Lower leg skin (tissue), 3 donors: ENCODE data around the gene OR52K1.

Experiments used
- POLR2A ChIP-seq, 2 donors: fragments of 450-650 bp; IDR thresholded peaks; one replicate each; pipeline ENCODE4 v1.6.1; 2016 to 2017; ENCODE audit warnings: antibody characterized with exemption in 2 of 2, mild to moderate bottlenecking in 1 of 2, moderate library complexity in 1 of 2
- TF ChIP-seq, protein P1 (sequence below), 3 donors: fragments of 450-650 bp; IDR thresholded peaks; one replicate each; pipeline ENCODE4 v1.5.1; 2016; ENCODE audit warnings: antibody characterized with exemption in 3 of 3, mild to moderate bottlenecking in 3 of 3, moderate library complexity in 2 of 3

DNA sequence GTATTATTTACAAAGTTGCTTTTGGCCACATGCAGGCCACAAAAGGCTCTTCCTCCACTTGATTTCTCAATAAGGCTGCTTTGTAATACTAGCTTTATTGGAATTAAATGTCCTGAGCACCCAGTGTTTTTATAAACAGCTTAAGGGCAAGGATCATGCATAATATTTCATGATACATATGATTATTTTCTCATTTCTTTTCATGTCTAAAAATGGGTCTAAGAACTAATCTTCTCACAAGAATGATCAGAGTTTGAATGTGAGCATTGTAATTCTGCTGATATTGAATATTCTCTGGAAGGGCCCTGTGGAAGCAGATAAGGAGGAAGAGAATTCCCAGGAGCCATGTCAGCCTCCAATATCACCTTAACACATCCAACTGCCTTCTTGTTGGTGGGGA lies 33.5 kb upstream of the OR52K1 start, which contains the start of gene OR52K2:
- TF ChIP-seq, protein P1, sequence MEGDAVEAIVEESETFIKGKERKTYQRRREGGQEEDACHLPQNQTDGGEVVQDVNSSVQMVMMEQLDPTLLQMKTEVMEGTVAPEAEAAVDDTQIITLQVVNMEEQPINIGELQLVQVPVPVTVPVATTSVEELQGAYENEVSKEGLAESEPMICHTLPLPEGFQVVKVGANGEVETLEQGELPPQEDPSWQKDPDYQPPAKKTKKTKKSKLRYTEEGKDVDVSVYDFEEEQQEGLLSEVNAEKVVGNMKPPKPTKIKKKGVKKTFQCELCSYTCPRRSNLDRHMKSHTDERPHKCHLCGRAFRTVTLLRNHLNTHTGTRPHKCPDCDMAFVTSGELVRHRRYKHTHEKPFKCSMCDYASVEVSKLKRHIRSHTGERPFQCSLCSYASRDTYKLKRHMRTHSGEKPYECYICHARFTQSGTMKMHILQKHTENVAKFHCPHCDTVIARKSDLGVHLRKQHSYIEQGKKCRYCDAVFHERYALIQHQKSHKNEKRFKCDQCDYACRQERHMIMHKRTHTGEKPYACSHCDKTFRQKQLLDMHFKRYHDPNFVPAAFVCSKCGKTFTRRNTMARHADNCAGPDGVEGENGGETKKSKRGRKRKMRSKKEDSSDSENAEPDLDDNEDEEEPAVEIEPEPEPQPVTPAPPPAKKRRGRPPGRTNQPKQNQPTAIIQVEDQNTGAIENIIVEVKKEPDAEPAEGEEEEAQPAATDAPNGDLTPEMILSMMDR (IDR thresholded peaks at IDR 0.05), result no peak
- TF ChIP-seq POLR2A (IDR thresholded peaks at IDR 0.05), result no peak
